ENCODE data around the gene ATP5ME. TPM values are rescaled to one million over a fixed set of nuclear protein-coding genes. Genes with fewer than 3 reads are reported as not detected.

The ATP5ME gene
- total and polyA plus RNA-seq, 2 of the 13 experiments (the other 11 are each of a cell fraction or from before 2014, with no cell fraction given), result 305 to 753 TPM

DNA sequence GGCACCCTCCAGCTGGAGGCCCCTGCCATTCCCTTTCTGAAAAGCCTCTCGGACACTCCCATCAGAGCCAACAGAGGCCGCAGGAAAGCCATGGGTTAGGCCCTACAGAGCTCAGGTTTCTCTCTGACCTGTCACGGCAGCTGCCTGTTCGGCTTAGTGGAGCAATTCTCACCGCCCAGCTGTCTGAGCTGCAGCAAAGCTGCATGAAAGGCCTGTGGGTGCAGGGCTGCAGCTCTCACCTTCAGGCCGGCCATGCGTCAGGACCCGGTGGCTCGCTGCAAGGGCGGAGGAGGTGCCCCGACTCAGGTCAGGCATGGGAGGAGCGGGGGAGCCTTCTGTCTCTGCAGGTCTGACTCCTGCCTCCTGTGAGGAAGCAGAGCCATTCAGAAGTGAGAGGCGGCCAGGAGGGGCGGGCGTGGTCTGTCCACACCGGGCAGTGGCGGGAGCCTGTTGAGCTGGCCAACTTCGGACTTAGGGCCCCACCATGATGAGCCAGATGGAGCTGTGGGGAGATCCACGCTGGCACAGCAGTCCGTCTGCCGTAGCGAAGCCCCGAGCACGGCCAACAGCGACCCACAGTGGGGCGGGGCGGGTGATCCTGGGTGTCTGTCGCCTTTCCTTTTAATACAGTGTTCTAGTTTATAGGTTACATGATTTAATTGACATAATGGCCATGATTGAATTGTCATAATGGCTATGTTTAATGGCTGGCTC, 25.3 kb downstream of the ATP5ME start (continued):
- TF ChIP-seq, protein P1, sequence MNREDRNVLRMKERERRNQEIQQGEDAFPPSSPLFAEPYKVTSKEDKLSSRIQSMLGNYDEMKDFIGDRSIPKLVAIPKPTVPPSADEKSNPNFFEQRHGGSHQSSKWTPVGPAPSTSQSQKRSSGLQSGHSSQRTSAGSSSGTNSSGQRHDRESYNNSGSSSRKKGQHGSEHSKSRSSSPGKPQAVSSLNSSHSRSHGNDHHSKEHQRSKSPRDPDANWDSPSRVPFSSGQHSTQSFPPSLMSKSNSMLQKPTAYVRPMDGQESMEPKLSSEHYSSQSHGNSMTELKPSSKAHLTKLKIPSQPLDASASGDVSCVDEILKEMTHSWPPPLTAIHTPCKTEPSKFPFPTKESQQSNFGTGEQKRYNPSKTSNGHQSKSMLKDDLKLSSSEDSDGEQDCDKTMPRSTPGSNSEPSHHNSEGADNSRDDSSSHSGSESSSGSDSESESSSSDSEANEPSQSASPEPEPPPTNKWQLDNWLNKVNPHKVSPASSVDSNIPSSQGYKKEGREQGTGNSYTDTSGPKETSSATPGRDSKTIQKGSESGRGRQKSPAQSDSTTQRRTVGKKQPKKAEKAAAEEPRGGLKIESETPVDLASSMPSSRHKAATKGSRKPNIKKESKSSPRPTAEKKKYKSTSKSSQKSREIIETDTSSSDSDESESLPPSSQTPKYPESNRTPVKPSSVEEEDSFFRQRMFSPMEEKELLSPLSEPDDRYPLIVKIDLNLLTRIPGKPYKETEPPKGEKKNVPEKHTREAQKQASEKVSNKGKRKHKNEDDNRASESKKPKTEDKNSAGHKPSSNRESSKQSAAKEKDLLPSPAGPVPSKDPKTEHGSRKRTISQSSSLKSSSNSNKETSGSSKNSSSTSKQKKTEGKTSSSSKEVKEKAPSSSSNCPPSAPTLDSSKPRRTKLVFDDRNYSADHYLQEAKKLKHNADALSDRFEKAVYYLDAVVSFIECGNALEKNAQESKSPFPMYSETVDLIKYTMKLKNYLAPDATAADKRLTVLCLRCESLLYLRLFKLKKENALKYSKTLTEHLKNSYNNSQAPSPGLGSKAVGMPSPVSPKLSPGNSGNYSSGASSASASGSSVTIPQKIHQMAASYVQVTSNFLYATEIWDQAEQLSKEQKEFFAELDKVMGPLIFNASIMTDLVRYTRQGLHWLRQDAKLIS (CRISPR knock-in tag; IDR thresholded peaks at IDR 0.05), result no peak
- TF ChIP-seq, protein P2, sequence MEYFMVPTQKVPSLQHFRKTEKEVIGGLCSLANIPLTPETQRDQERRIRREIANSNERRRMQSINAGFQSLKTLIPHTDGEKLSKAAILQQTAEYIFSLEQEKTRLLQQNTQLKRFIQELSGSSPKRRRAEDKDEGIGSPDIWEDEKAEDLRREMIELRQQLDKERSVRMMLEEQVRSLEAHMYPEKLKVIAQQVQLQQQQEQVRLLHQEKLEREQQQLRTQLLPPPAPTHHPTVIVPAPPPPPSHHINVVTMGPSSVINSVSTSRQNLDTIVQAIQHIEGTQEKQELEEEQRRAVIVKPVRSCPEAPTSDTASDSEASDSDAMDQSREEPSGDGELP (IDR thresholded peaks at IDR 0.05; ENCODE audit: borderline replicate concordance, low read depth), result peak; percentile 47; the same call in 1 of the 2 replicates
- TF ChIP-seq ZNF768 (CRISPR knock-in tag; IDR thresholded peaks at IDR 0.05) (peak; percentile 18; the same call in 1 of the 2 replicates), ZFY (CRISPR knock-in tag; IDR thresholded peaks at IDR 0.05) (peak; percentile 48; the same call in 1 of the 2 replicates), STAG1 (CRISPR knock-in tag; IDR thresholded peaks at IDR 0.05) (0 out of 2 replicates have a peak, but pooled peaks have one; percentile 6), ZNF292 (CRISPR knock-in tag; IDR thresholded peaks at IDR 0.05; ENCODE audit: borderline replicate concordance, low read depth) (peak; percentile 91), PCBP1 (IDR thresholded peaks at IDR 0.05; ENCODE audit: borderline replicate concordance, low read depth, low read length) (no peak), TEAD3 (CRISPR knock-in tag; optimal IDR thresholded peaks at IDR 0.05; ENCODE audit: borderline replicate concordance) (peak; percentile 43), PHF5A (CRISPR knock-in tag; IDR thresholded peaks at IDR 0.05; ENCODE audit: low read depth, unreplicated experiment) (no peak), ZBTB38 (CRISPR knock-in tag; IDR thresholded peaks at IDR 0.05) (peak; percentile 38; the same call in 1 of the 2 replicates), SAP130 (CRISPR knock-in tag; IDR thresholded peaks at IDR 0.05; ENCODE audit: low read depth) (peak; percentile 25; the same call in 1 of the 2 replicates), ZNF232 (CRISPR knock-in tag; IDR thresholded peaks at IDR 0.05; ENCODE audit: borderline replicate concordance) (0 out of 2 replicates have a peak, but pooled peaks have one; percentile 36), HDAC1 (CRISPR knock-in tag; IDR thresholded peaks at IDR 0.05) (0 out of 2 replicates have a peak, but pooled peaks have one; percentile 19), NKX3-1 (CRISPR knock-in tag; IDR thresholded peaks at IDR 0.05) (no peak), ZFX (CRISPR knock-in tag; IDR thresholded peaks at IDR 0.05; ENCODE audit: low read depth) (peak; percentile 49; the same call in 1 of the 2 replicates)
- TF ChIP-seq, protein P3, sequence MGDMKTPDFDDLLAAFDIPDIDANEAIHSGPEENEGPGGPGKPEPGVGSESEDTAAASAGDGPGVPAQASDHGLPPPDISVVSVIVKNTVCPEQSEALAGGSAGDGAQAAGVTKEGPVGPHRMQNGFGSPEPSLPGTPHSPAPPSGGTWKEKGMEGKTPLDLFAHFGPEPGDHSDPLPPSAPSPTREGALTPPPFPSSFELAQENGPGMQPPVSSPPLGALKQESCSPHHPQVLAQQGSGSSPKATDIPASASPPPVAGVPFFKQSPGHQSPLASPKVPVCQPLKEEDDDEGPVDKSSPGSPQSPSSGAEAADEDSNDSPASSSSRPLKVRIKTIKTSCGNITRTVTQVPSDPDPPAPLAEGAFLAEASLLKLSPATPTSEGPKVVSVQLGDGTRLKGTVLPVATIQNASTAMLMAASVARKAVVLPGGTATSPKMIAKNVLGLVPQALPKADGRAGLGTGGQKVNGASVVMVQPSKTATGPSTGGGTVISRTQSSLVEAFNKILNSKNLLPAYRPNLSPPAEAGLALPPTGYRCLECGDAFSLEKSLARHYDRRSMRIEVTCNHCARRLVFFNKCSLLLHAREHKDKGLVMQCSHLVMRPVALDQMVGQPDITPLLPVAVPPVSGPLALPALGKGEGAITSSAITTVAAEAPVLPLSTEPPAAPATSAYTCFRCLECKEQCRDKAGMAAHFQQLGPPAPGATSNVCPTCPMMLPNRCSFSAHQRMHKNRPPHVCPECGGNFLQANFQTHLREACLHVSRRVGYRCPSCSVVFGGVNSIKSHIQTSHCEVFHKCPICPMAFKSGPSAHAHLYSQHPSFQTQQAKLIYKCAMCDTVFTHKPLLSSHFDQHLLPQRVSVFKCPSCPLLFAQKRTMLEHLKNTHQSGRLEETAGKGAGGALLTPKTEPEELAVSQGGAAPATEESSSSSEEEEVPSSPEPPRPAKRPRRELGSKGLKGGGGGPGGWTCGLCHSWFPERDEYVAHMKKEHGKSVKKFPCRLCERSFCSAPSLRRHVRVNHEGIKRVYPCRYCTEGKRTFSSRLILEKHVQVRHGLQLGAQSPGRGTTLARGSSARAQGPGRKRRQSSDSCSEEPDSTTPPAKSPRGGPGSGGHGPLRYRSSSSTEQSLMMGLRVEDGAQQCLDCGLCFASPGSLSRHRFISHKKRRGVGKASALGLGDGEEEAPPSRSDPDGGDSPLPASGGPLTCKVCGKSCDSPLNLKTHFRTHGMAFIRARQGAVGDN (CRISPR knock-in tag; IDR thresholded peaks at IDR 0.05), result peak; percentile 57
- TF ChIP-seq, protein P4, sequence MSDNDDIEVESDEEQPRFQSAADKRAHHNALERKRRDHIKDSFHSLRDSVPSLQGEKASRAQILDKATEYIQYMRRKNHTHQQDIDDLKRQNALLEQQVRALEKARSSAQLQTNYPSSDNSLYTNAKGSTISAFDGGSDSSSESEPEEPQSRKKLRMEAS (IDR thresholded peaks at IDR 0.05), result 0 out of 2 replicates have a peak, but pooled peaks have one; percentile 37
- TF ChIP-seq, protein P5, sequence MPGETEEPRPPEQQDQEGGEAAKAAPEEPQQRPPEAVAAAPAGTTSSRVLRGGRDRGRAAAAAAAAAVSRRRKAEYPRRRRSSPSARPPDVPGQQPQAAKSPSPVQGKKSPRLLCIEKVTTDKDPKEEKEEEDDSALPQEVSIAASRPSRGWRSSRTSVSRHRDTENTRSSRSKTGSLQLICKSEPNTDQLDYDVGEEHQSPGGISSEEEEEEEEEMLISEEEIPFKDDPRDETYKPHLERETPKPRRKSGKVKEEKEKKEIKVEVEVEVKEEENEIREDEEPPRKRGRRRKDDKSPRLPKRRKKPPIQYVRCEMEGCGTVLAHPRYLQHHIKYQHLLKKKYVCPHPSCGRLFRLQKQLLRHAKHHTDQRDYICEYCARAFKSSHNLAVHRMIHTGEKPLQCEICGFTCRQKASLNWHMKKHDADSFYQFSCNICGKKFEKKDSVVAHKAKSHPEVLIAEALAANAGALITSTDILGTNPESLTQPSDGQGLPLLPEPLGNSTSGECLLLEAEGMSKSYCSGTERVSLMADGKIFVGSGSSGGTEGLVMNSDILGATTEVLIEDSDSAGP (CRISPR knock-in tag; IDR thresholded peaks at IDR 0.05; ENCODE audit: borderline replicate concordance), result peak; percentile 25; the same call in 1 of the 2 replicates

Measured in HepG2 (cell line).